ENCODE data around the gene INSM1.

Gene INSM1

DNA sequence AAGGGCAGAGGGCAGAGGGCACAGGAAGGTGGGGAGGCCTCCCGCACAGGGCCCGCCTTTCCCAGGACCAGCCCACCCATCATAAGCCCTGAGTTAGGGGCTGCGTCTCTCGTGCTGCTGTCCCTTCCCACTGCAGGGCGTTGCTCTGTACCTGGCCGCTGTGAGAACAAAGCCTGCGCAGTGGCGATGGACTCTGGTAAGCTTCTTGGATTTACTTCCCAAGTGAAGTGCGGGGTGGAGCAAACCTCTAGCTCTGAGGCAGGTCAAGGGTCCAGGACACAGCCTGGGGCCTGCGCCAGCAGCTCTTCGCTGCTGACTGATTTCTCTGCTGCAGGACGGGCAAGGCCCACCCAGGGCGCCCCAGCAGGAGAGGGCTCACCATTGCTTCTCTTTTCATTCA is 23.9 kb downstream of the INSM1 start:
- no peaks in the 10 kb centered on the region for H3K27me3 ChIP-seq (ENCODE audit: control insufficient read depth in 1 of 2, insufficient read depth in 2 of 2, low read length in 2 of 2)
- H3K4me3 ChIP-seq (ENCODE audit: low read depth in 1 of 2, low read length in 2 of 2) = no peak overlapping the region
- no peaks in the 10 kb centered on the region for H3K9me3 ChIP-seq (ENCODE audit: control insufficient read depth in 1 of 2, low read length in 2 of 2)
- H3K27ac ChIP-seq (ENCODE audit: low read depth, low read length) = no peak overlapping the region
- H3K4me1 ChIP-seq (ENCODE audit: control insufficient read depth in 1 of 2, insufficient read depth in 2 of 2, low read length in 2 of 2) = peaks cover 0 to 2% of the 10 kb centered on the region in 2 donors
- no peak overlapping the region for H3K9ac ChIP-seq (ENCODE audit: low read depth in 1 of 2, low read length in 2 of 2)
- H3K36me3 ChIP-seq (ENCODE audit: control insufficient read depth in 1 of 2, insufficient read depth in 2 of 2, low read length in 2 of 2) = peaks cover 9 to 39% of the 10 kb centered on the region in 2 donors

DNA sequence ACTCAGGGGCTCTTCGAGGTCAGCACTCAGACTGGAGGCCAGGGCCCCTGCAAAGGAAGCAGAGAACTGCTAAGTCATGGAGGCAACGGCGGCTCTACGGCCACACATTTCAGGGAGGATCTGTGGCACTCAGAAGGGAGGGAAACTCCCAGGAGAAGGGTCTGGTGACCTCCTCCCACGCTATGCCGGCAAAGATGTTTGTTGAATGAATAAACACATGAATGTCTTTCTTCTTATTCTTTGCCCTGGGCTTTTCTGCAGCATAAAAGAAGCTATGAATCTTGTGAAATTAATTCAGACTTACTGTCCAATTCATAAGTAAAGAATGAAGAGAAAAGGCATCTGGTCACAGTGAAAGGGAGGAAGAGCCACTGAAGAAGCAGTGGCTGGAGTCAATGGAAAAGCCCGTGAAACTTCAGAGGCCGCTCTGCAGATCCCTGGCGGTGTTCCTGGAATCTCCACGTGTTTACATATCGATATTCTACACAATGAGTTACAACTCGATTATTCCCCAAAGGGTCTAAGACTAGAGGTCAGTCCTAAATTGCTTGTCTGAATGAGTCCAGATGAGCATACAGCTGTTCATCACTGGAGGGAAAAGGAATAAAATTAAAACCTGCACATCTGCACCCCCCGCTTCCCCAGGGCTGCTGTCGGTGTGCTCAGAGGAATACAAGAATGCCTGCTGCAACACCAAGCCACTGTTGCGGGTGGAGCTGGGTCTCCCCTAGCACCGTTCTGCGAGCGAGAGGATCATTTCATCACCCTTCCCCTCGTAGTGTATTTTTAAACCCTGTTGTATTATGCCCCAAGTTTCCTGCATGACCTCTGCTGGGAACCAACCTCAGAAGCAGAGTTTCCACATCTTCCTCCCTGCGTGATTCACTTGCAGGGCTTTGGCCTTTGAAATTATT is 25.6 kb downstream of the INSM1 start:
- Histone ChIP-seq H3K9me3 (ENCODE audit: control insufficient read depth in 1 of 2, low read length in 2 of 2) (no peaks in the 10 kb centered on the region), H3K36me3 (ENCODE audit: control insufficient read depth in 1 of 2, insufficient read depth in 2 of 2, low read length in 2 of 2) (peaks cover 9 to 49% of the 10 kb centered on the region in 2 donors), H3K9ac (ENCODE audit: low read depth in 1 of 2, low read length in 2 of 2) (no peak overlapping the region), H3K4me3 (ENCODE audit: low read depth in 1 of 2, low read length in 2 of 2) (no peak overlapping the region), H3K4me1 (ENCODE audit: control insufficient read depth in 1 of 2, insufficient read depth in 2 of 2, low read length in 2 of 2) (peaks cover 0 to 2% of the 10 kb centered on the region in 2 donors), H3K27me3 (ENCODE audit: control insufficient read depth in 1 of 2, insufficient read depth in 2 of 2, low read length in 2 of 2) (no peaks in the 10 kb centered on the region), H3K27ac (ENCODE audit: low read depth, low read length) (no peak overlapping the region)

DNA sequence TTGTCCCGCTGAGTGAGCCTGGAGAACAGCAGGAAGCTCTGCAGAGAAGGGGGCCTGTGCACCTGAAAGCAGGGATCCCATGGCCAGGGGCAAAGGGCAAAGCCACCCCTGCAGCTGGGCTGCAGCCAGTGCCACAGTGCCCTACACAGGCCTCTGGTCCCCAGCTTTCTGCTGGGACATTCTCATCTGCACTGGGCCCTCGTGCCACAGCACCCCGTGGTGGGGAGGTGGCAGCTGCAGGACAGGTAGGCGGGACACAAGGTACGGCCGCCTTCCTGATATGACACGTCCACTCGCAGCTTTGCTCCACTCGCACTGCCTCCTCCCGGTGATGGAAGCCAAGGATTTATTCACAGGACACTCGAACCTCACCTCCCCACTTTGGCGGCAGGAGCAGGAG is 27.2 kb downstream of the INSM1 start:
- Histone ChIP-seq H3K9me3 (ENCODE audit: control insufficient read depth in 1 of 2, low read length in 2 of 2) (no peaks in the 10 kb centered on the region), H3K4me3 (ENCODE audit: low read depth in 1 of 2, low read length in 2 of 2) (no peak overlapping the region), H3K4me1 (ENCODE audit: control insufficient read depth in 1 of 2, insufficient read depth in 2 of 2, low read length in 2 of 2) (peaks cover 2 to 10% of the 10 kb centered on the region in 2 donors), H3K27ac (ENCODE audit: low read depth, low read length) (no peak overlapping the region), H3K9ac (ENCODE audit: low read depth in 1 of 2, low read length in 2 of 2) (no peak overlapping the region), H3K27me3 (ENCODE audit: control insufficient read depth in 1 of 2, insufficient read depth in 2 of 2, low read length in 2 of 2) (no peaks in the 10 kb centered on the region), H3K36me3 (ENCODE audit: control insufficient read depth in 1 of 2, insufficient read depth in 2 of 2, low read length in 2 of 2) (peaks cover 9 to 43% of the 10 kb centered on the region in 2 donors)

DNA sequence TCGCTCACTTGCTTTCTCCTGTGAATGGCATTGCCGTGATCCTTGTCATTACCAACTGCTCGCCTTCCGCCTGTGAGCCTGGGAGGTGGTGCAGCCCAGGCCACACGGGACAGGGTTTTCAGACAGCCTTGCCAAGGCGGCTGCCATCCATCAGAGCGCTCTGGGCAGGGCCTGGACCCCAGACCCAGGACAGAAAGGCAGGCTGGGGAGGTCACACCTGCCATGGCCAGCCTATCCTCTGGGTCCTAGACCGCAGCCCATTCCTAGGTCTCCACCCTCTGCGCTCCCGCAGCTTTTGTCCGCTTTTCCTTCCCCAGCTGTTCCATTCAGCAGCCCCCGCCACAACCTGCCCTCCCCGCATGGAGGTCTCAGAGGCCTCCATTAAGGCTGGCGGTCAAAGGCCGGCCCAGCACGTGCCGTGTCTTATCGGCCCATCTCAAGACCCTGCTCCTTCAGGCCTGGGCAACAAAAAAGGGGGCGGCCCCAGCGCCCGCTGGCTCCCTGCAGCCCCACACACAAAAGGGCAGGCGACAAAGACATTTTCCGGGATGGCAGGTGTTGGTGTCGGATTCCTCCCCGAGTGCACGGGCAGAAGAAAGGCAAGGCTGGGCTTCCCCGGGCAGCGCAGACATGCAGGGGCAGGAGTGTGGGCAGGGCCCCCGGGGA is 28.1 kb downstream of the INSM1 start:
- Histone ChIP-seq H3K4me3 (ENCODE audit: low read depth in 1 of 2, low read length in 2 of 2) (no peak overlapping the region), H3K27ac (ENCODE audit: low read depth, low read length) (no peak overlapping the region), H3K9me3 (ENCODE audit: control insufficient read depth in 1 of 2, low read length in 2 of 2) (no peaks in the 10 kb centered on the region), H3K27me3 (ENCODE audit: control insufficient read depth in 1 of 2, insufficient read depth in 2 of 2, low read length in 2 of 2) (no peaks in the 10 kb centered on the region), H3K4me1 (ENCODE audit: control insufficient read depth in 1 of 2, insufficient read depth in 2 of 2, low read length in 2 of 2) (peaks cover 3 to 12% of the 10 kb centered on the region in 2 donors), H3K36me3 (ENCODE audit: control insufficient read depth in 1 of 2, insufficient read depth in 2 of 2, low read length in 2 of 2) (peaks cover 9 to 37% of the 10 kb centered on the region in 2 donors), H3K9ac (ENCODE audit: low read depth in 1 of 2, low read length in 2 of 2) (no peak overlapping the region)

DNA sequence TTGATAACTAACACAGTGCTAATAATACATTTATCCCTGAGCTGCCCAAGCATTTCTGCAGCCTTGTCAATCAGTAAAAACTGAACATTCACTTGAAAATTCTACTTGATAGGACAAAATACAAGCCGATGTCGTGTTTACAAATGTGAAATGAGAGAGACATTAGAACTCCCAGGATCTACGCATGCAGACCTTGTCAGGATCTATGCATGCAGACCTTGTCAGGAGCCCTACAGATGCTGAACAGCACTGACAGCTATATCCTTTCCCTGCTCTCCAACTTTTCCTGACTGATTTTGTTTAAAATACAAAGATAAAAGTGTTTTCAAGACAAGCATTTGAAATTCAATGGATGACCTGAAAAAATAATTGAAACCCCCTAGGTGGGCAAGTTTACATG is 28.9 kb downstream of the INSM1 start:
- Histone ChIP-seq H3K4me3 (ENCODE audit: low read depth in 1 of 2, low read length in 2 of 2) (no peak overlapping the region), H3K27me3 (ENCODE audit: control insufficient read depth in 1 of 2, insufficient read depth in 2 of 2, low read length in 2 of 2) (no peaks in the 10 kb centered on the region), H3K4me1 (ENCODE audit: control insufficient read depth in 1 of 2, insufficient read depth in 2 of 2, low read length in 2 of 2) (peaks cover 3 to 12% of the 10 kb centered on the region in 2 donors), H3K36me3 (ENCODE audit: control insufficient read depth in 1 of 2, insufficient read depth in 2 of 2, low read length in 2 of 2) (peaks cover 7 to 37% of the 10 kb centered on the region in 2 donors), H3K9me3 (ENCODE audit: control insufficient read depth in 1 of 2, low read length in 2 of 2) (no peaks in the 10 kb centered on the region), H3K27ac (ENCODE audit: low read depth, low read length) (no peak overlapping the region), H3K9ac (ENCODE audit: low read depth in 1 of 2, low read length in 2 of 2) (no peak overlapping the region)

DNA sequence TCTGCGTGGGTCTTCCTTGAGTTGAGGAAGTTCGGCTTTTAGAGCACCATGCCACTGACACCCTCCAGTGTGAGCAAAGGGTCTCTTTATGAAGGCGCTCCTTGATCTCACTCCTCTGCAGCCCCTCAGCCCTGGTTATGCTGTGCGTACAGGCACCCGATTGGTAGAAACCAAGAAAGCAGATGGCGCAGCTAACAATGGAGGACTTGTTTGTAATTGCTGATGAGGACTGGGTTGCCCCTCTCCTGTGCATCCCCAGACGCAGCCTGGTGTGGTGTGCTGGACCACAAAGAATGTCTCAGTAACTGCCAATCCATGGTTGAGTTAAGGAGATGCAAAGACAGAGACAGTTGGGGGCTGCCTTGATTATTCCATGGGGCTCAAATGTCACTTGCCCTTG is 30.2 kb downstream of the INSM1 start:
- Histone ChIP-seq H3K4me1 (ENCODE audit: control insufficient read depth in 1 of 2, insufficient read depth in 2 of 2, low read length in 2 of 2) (peaks cover 3 to 10% of the 10 kb centered on the region in 2 donors), H3K9me3 (ENCODE audit: control insufficient read depth in 1 of 2, low read length in 2 of 2) (no peaks in the 10 kb centered on the region), H3K27ac (ENCODE audit: low read depth, low read length) (no peak overlapping the region), H3K27me3 (ENCODE audit: control insufficient read depth in 1 of 2, insufficient read depth in 2 of 2, low read length in 2 of 2) (no peaks in the 10 kb centered on the region), H3K36me3 (ENCODE audit: control insufficient read depth in 1 of 2, insufficient read depth in 2 of 2, low read length in 2 of 2) (peaks cover 4 to 32% of the 10 kb centered on the region in 2 donors), H3K4me3 (ENCODE audit: low read depth in 1 of 2, low read length in 2 of 2) (no peak overlapping the region), H3K9ac (ENCODE audit: low read depth in 1 of 2, low read length in 2 of 2) (no peak overlapping the region)

DNA sequence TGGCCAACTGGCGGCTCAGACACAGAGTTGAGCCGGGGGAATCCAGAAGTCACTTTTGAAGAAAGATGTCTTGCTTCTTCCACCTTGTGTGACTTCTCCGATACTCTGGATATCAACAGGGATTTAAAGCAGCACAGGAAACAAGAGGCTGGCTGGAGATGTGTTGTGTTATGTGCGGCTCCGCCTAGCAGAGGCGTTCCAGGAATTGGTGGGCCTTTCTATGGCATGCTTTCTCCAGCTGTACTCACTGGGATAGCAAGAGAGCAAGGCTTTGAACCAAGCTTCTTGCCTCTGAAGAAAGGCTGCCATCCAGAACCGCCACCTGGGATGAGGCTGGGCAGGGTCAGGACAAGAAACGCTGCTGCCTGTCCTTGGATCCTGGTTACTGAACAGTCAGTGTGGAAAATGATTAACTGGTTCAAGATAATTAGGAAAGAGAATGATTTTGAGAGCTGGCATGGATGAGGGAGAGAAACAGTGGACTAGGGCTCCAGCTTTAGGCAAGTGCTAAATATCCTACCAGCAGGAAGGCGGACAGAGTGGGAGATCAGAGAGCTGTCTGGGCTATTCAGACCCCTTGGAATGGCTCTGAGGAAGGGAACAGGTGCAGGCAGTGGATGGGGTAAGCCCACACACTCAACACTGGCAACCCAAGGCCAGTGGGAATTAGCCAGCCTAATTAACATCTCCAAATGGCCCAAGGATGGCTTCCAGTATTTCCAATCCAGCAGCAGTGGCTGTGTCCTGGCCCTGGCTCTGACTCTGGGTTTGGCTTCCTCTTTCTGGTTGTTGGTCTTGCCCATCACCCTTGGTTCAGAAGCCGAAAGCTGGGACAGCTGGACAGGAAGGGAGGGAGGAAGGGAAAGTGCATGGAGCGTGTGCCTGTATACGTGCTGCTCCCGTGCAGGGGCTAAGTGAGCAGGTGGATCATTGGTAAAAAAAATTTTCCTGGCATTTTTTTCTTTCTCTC is 31.9 kb downstream of the INSM1 start:
- Histone ChIP-seq H3K36me3 (ENCODE audit: control insufficient read depth in 1 of 2, insufficient read depth in 2 of 2, low read length in 2 of 2) (peaks cover 9 to 42% of the 10 kb centered on the region in 2 donors), H3K9me3 (ENCODE audit: control insufficient read depth in 1 of 2, low read length in 2 of 2) (no peaks in the 10 kb centered on the region), H3K27ac (ENCODE audit: low read depth, low read length) (no peak overlapping the region), H3K9ac (ENCODE audit: low read depth in 1 of 2, low read length in 2 of 2) (no peak overlapping the region), H3K27me3 (ENCODE audit: control insufficient read depth in 1 of 2, insufficient read depth in 2 of 2, low read length in 2 of 2) (no peaks in the 10 kb centered on the region), H3K4me3 (ENCODE audit: low read depth in 1 of 2, low read length in 2 of 2) (no peak overlapping the region), H3K4me1 (ENCODE audit: control insufficient read depth in 1 of 2, insufficient read depth in 2 of 2, low read length in 2 of 2) (peaks cover 3 to 10% of the 10 kb centered on the region in 2 donors)

DNA sequence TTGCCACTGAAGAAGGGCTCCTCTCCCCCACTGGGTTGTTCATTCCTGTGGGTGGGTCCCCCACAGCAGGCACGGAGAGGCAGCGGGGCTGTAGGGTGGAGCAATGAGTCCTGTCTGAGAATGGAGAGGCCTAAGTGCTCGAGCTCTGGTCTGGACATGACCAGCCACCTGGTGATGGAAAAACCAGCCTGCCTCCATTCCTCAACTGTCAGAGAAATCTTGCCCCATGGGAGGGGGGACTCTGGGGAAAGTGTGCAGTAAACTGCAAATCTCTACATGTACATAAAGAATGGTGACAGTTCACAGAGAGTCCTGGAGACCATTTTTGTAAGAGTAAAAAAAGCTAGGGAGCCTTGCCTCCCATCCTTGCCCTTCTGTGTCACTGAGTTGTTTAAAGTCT is 34.1 kb downstream of the INSM1 start:
- peaks cover 3 to 10% of the 10 kb centered on the region in 2 donors for H3K4me1 ChIP-seq (ENCODE audit: control insufficient read depth in 1 of 2, insufficient read depth in 2 of 2, low read length in 2 of 2)
- H3K27me3 ChIP-seq (ENCODE audit: control insufficient read depth in 1 of 2, insufficient read depth in 2 of 2, low read length in 2 of 2) = no peaks in the 10 kb centered on the region
- H3K9me3 ChIP-seq (ENCODE audit: control insufficient read depth in 1 of 2, low read length in 2 of 2) = no peaks in the 10 kb centered on the region
- H3K4me3 ChIP-seq (ENCODE audit: low read depth in 1 of 2, low read length in 2 of 2) = no peak overlapping the region
- peaks cover 14 to 31% of the 10 kb centered on the region in 2 donors for H3K36me3 ChIP-seq (ENCODE audit: control insufficient read depth in 1 of 2, insufficient read depth in 2 of 2, low read length in 2 of 2)
- no peak overlapping the region for H3K9ac ChIP-seq (ENCODE audit: low read depth in 1 of 2, low read length in 2 of 2)
- H3K27ac ChIP-seq (ENCODE audit: low read depth, low read length) = no peak overlapping the region

DNA sequence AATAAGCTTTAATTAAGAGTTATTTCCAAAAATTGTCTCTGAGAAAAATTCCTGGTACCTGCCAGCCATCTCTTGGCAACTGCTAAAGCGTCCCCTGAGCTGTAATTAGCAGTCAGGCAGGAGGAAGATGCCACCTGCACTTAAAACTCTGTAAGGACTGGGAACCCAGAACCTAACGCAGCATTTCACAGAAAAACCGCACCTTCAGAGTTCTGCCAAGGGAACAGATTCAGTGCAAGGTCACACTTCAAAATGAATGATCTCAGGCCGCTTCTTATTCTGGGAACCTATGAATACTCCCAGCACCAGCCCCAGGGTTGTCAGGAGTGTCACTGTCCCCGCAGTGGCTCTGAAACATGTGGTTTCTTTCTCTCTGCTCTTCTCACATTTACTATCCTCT is 36.7 kb downstream of the INSM1 start:
- H3K4me1 ChIP-seq (ENCODE audit: control insufficient read depth in 1 of 2, insufficient read depth in 2 of 2, low read length in 2 of 2) = peaks cover 3 to 6% of the 10 kb centered on the region in 2 donors
- no peak overlapping the region for H3K9ac ChIP-seq (ENCODE audit: low read depth in 1 of 2, low read length in 2 of 2)
- H3K4me3 ChIP-seq (ENCODE audit: low read depth in 1 of 2, low read length in 2 of 2) = no peak overlapping the region
- no peaks in the 10 kb centered on the region for H3K9me3 ChIP-seq (ENCODE audit: control insufficient read depth in 1 of 2, low read length in 2 of 2)
- no peaks in the 10 kb centered on the region for H3K27me3 ChIP-seq (ENCODE audit: control insufficient read depth in 1 of 2, insufficient read depth in 2 of 2, low read length in 2 of 2)
- H3K36me3 ChIP-seq (ENCODE audit: control insufficient read depth in 1 of 2, insufficient read depth in 2 of 2, low read length in 2 of 2) = peaks cover 15 to 30% of the 10 kb centered on the region in 2 donors
- no peak overlapping the region for H3K27ac ChIP-seq (ENCODE audit: low read depth, low read length)

Data from duodenal mucosa (tissue), 2 donors.